Loucy (cell line): ENCODE results near the gene SFTPA2.
"Not testable (repeated sequence)": the region's sequence is repeated elsewhere in the genome, so short reads cannot be mapped to it uniquely, and the experiment has no call there.

Source experiments
- H2AFZ ChIP-seq: fragments of 200-600 bp; sonication (generic); 2 replicates; pipeline ENCODE4 v1.6.0; 2016; ENCODE audit warnings: antibody characterized with exemption, mild to moderate bottlenecking, low read length, moderate library complexity
- H3F3A ChIP-seq: fragments of 200-600 bp; 2 replicates; pipeline ENCODE4 v1.6.0; 2016; ENCODE audit warnings: antibody characterized with exemption, low read depth, mild to moderate bottlenecking
- H3K27me3 ChIP-seq: fragments of 200-600 bp; sonication (generic); 2 replicates; pipeline ENCODE4 v1.6.1; 2014; ENCODE audit warnings: low read length, mild to moderate bottlenecking; ENCODE audit not compliant: insufficient read depth, poor library complexity, severe bottlenecking
- H3K36me3 ChIP-seq: fragments of 200-600 bp; sonication (generic); 2 replicates; pipeline ENCODE4 v1.6.1; 2016; ENCODE audit warnings: low read length; ENCODE audit not compliant: insufficient read depth
- H3K4me1 ChIP-seq: fragments of 200-600 bp; sonication (generic); 2 replicates; pipeline ENCODE4 v1.5.1; 2014; ENCODE audit warnings: low read length, mild to moderate bottlenecking; ENCODE audit not compliant: insufficient read depth, poor library complexity, severe bottlenecking
- H3K4me2 ChIP-seq: fragments of 200-600 bp; sonication (generic); 2 replicates; pipeline ENCODE4 v1.6.0; 2014; ENCODE audit warnings: antibody characterized with exemption, low read length, low read depth, mild to moderate bottlenecking; ENCODE audit not compliant: poor library complexity, severe bottlenecking
- H3K4me3 ChIP-seq: fragments of 200-600 bp; sonication (generic); 2 replicates; pipeline ENCODE4 v1.5.1; 2014; ENCODE audit warnings: low read length, mild to moderate bottlenecking, mixed read lengths; ENCODE audit not compliant: poor library complexity, severe bottlenecking
- H3K79me2 ChIP-seq: fragments of 200-600 bp; sonication (generic); 2 replicates; pipeline ENCODE4 v1.6.1; 2014; ENCODE audit warnings: low read length; ENCODE audit not compliant: insufficient read depth
- H3K9ac ChIP-seq: fragments of 200-600 bp; sonication (generic); 2 replicates; pipeline ENCODE4 v1.6.0; 2014; ENCODE audit warnings: mild to moderate bottlenecking, low read depth, low read length, moderate library complexity; ENCODE audit not compliant: poor library complexity, severe bottlenecking
- H3K9me2 ChIP-seq: fragments of 200-600 bp; sonication (generic); replicated peaks from 2 replicates; pipeline ENCODE4 v1.6.1; 2016; ENCODE audit warnings: low read depth, low read length, mixed read lengths
- H3K9me3 ChIP-seq: fragments of 200-600 bp; sonication (generic); 2 replicates; pipeline ENCODE4 v1.6.1; 2014; ENCODE audit warnings: mild to moderate bottlenecking, antibody characterized with exemption, low read length, low read depth; ENCODE audit not compliant: insufficient read depth
- H4K20me1 ChIP-seq: fragments of 200-600 bp; sonication (generic); 2 replicates; pipeline ENCODE4 v1.6.0; 2014; ENCODE audit warnings: antibody characterized with exemption, low read length, mild to moderate bottlenecking; ENCODE audit not compliant: insufficient read depth, poor library complexity, severe bottlenecking
- EZH2phosphoT487 ChIP-seq: fragments of 200-600 bp; IDR thresholded peaks from 2 replicates; pipeline ENCODE4 v1.6.1; 2018; ENCODE audit warnings: antibody characterized with exemption, mild to moderate bottlenecking, moderate library complexity, borderline replicate concordance
- TF ChIP-seq, protein P1 (sequence below): fragments of 200-600 bp; sonication (generic); conservative IDR thresholded peaks from 2 replicates; pipeline ENCODE4 v1.5.1; 2014; ENCODE audit warnings: mild to moderate bottlenecking, antibody characterized with exemption, low read length

SFTPA2 gene

GRCh38 chr10:79595510-79595909 lies 35.3 kb upstream of the SFTPA2 start:
- Histone ChIP-seq H3K4me1 (no peaks in the 10 kb centered on the region), H3K9ac (no peak overlapping the region), H3K36me3 (no peaks in the 10 kb centered on the region)

GRCh38 chr10:79594565-79594964 lies 34.4 kb upstream of the SFTPA2 start:
- not testable (repeated sequence) for H3K27me3 ChIP-seq, H3K36me3 ChIP-seq, H3K79me2 ChIP-seq, H3K4me1 ChIP-seq, H3F3A ChIP-seq, H3K4me3 ChIP-seq, H3K9me2 ChIP-seq, H3K4me2 ChIP-seq, H4K20me1 ChIP-seq, H3K9me3 ChIP-seq, H3K9ac ChIP-seq, H2AFZ ChIP-seq

More at GRCh38 chr10:79595510-79595909, 35.3 kb upstream of the SFTPA2 start:
- Histone ChIP-seq H4K20me1 (no peaks in the 10 kb centered on the region), H3F3A (no peaks in the 10 kb centered on the region), H3K9me2 (no peaks in the 10 kb centered on the region), H3K9me3 (0 out of 2 replicates have a peak, but pooled peaks cover 8% of the 10 kb centered on the region), H3K4me2 (no peak overlapping the region), H2AFZ (no peak overlapping the region), H3K27me3 (no peaks in the 10 kb centered on the region), H3K79me2 (no peaks in the 10 kb centered on the region), H3K4me3 (no peak overlapping the region)
- no peak for TF ChIP-seq EZH2phosphoT487

GRCh38 chr10:79593377-79593776 lies 33.2 kb upstream of the SFTPA2 start:
- H3K36me3 ChIP-seq: no peaks in the 10 kb centered on the region
- no peaks in the 10 kb centered on the region for H3F3A ChIP-seq
- H2AFZ ChIP-seq: no peak overlapping the region
- H3K27me3 ChIP-seq: no peaks in the 10 kb centered on the region
- no peak overlapping the region for H3K4me3 ChIP-seq
- 0 out of 2 replicates have a peak, but pooled peaks cover 8% of the 10 kb centered on the region for H3K9me3 ChIP-seq
- TF ChIP-seq EZH2phosphoT487: no peak
- TF ChIP-seq, protein P1, sequence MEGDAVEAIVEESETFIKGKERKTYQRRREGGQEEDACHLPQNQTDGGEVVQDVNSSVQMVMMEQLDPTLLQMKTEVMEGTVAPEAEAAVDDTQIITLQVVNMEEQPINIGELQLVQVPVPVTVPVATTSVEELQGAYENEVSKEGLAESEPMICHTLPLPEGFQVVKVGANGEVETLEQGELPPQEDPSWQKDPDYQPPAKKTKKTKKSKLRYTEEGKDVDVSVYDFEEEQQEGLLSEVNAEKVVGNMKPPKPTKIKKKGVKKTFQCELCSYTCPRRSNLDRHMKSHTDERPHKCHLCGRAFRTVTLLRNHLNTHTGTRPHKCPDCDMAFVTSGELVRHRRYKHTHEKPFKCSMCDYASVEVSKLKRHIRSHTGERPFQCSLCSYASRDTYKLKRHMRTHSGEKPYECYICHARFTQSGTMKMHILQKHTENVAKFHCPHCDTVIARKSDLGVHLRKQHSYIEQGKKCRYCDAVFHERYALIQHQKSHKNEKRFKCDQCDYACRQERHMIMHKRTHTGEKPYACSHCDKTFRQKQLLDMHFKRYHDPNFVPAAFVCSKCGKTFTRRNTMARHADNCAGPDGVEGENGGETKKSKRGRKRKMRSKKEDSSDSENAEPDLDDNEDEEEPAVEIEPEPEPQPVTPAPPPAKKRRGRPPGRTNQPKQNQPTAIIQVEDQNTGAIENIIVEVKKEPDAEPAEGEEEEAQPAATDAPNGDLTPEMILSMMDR: no peak
- no peaks in the 10 kb centered on the region for H3K9me2 ChIP-seq
- no peaks in the 10 kb centered on the region for H3K4me1 ChIP-seq
- H4K20me1 ChIP-seq: no peaks in the 10 kb centered on the region
- H3K4me2 ChIP-seq: no peak overlapping the region
- no peak overlapping the region for H3K9ac ChIP-seq
- H3K79me2 ChIP-seq: no peaks in the 10 kb centered on the region

DNA sequence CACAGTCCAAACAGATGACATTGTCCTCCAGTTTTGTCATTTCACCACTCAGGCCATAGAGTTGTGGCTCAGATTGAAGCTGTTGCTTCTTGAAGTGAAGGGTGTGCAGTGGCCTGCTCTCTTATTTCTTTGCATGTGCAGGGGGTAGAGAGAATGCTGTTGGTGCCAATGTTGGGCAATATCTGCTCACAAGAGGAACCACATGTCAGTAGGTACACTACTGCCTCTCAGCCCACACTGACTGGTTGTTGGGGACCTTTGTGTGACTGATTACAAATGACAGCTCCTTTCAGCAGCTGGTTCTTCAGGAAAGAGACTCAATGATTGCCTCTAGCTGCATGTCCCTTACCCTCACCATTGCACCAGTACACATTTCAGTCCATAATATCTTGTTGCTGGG lies 28.6 kb upstream of the SFTPA2 start:
- Histone ChIP-seq H3K9ac (no peak overlapping the region), H4K20me1 (no peaks in the 10 kb centered on the region), H3K4me3 (no peak overlapping the region), H3K4me2 (no peak overlapping the region), H3K9me3 (no peaks in the 10 kb centered on the region), H3K79me2 (no peaks in the 10 kb centered on the region), H3F3A (no peaks in the 10 kb centered on the region), H3K36me3 (no peaks in the 10 kb centered on the region), H3K27me3 (no peaks in the 10 kb centered on the region), H2AFZ (no peak overlapping the region), H3K9me2 (no peaks in the 10 kb centered on the region), H3K4me1 (no peaks in the 10 kb centered on the region)
- no peak for TF ChIP-seq EZH2phosphoT487
- TF ChIP-seq, protein P1: no peak
